Pons (tissue), 1 donor: Measurements from ENCODE around the gene KCNE3.
A peak's percentile ranks its signal among the peaks of the same experiment; 100 is the strongest.

Experiments used
- DNase-seq: peaks from one replicate; pipeline ENCODE4 v3.0.0-alpha.2; 2016; ENCODE audit warnings: low spot score

The KCNE3 gene

DNA sequence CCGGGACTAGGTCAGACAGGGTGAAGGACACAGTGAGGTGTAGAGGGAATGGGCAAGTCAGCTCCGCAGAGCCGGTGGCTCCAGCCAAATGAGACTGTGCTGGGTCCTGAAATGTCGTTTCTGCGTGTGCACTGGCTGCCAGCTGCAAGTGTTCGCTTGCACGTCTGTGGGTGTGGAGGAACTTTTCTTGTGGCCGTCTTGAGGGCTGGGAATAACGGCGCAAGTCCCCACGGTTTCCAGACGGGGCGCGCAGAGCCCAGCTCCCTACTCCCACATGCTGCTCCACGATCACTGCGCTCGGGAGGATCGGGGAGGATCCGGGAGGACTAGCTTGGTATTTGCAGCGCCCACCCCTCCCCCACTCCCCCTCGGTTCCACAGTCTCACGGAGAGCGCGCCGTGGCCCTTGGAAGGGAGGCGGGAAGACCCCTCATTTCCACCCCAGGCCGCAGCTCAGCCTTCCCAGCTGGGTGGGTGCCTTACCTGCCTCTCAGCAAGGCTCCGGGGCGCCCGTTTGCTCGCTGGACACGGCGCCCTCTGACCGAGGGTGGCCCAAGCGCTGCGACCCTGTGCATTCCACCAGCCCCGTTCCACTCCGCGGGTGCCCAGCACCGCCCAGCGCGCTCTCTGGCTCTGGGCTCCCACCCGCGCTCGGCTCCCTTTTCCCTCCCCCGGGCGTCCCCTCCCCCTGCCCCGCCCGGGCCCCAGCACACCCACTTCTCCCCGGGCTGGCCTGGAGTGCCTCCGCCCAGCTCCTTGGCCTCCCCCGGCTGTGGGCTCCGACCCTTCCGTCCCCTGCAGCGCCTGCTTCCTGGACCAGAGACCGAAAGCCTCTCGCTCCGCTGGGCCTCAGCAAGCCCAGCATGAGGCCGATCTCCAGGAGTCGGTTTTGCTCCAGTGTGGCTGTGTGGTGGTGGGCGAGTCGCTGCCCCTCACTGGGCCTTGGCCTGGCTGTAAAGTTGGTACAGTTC is at the start of gene KCNE3:
KCNE3 (minus strand) TSS at position 634 of the 970 bp plus-strand sequence. CDS start 9,986 bp downstream, outside the sequence.
- no peak for DNase-seq

- DNase-seq: no peak
These were observed 40.2 kb upstream of the KCNE3 start for GRCh38 chr11:74507582-74507981.

- no peak for DNase-seq
These were observed 39.5 kb upstream of the KCNE3 start for GRCh38 chr11:74506823-74507222.

DNA sequence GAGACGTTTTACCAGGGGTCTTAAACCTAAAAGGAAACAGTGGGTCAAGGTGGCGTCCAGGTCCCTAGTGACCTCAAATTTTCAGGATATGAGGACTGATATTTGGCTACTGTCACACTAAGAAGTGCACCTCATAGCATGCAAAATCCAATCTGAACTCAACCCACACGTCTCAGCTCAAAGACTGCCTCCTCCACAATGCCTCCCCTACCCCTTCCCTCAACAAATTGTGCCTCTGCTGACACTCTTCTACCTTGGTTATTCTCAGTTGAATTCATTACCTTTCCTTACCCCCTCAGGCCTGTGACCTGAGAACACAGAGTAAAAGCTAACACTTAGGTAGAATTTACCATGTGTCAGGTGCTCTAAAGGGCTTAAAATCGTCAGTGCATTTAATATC is 38.6 kb upstream of the KCNE3 start:
- no peak for DNase-seq

DNA sequence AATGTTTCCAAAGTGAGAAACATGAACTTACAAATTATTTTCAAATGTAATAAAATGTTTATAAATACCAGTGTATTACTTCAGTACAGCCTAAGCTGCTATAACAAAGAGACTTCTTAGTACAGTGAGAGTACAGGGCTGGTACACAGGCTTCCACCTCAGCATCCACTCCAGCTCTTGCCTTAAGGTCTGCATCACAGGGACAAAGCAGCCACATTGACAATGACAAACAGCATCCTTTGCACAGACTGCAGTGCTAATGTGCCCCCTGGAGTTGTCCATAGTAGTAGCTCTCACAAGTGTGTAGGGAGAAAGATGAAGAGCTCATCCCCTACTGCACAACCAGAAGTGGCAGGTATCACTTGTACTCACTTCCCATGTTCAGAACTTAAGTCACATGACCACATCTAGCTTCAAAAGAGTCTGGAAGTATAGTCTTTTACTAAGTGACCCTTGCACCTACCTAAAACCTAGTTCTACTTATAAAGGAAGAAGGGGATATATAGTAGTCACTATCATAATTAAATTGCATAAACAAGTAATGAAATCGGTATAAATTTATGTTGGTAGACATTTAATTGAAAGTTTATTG is 36.8 kb upstream of the KCNE3 start:
- DNase-seq: no peak

DNA sequence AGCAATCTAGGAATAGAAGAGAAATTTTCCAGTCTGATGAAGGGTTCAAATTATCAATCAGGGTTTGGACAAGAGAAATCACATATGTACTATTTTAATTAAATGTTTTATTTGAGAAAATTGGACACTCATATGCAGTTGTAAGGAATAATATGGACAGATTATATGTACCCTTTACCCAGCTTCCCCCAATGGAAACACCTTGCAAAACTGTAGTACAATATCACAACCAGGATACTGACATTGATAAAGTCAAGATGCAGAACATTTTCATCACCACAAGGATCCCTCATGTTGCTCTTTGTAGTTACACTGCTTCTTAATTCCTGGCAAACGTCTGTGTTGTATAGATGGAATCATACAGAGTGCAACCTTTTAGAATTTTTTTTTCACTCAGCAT is 27.6 kb upstream of the KCNE3 start:
- no peak for DNase-seq

GRCh38 chr11:74493791-74494630 is 26.7 kb upstream of the KCNE3 start:
- DNase-seq: peak; percentile 55

DNA sequence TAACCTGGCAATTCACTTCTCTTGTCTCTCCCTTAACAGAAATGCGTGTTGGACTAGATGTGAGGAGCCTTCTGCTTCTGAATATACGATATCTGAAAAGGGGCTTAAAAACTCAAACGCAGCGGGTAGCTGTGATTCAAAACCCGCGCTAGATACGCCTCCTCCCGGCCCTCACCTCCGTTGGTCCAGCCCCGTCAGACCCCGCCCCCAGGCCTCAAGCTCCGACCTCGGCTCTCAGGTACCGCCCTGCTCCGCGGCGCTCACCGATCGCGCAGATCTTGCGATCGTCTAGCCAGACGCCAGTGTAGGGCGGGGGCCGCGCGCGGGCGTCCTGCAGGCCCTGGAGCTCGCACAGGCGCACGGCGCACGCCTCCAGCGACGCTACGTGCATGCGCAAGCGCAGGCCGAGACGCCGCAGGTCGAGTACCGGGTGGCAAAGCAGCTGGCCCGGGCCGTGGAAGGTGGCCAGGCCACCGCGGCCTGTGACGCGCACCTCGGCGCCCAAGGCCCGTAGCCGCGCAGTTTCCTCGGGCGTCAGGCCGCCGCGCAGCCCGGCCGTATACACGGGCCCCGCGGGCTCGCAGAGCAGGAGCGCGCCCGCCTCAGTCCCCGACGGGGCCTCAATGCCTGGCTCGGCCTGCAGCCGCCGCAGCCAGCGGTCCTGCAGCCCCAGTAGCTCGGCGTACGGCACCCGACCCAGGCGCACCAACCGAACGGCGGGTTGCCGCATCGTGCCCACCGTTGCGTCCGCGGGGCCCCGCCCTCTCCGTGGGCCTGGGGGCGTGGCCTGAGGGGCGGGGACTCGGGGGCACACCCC is 25.8 kb upstream of the KCNE3 start, which contains the start of gene LIPT2:
LIPT2 (minus strand) TSS at position 751 of the 817 bp plus-strand sequence; CDS start at position 730, 21 bp downstream.
- DNase-seq: peak; percentile 90

DNA sequence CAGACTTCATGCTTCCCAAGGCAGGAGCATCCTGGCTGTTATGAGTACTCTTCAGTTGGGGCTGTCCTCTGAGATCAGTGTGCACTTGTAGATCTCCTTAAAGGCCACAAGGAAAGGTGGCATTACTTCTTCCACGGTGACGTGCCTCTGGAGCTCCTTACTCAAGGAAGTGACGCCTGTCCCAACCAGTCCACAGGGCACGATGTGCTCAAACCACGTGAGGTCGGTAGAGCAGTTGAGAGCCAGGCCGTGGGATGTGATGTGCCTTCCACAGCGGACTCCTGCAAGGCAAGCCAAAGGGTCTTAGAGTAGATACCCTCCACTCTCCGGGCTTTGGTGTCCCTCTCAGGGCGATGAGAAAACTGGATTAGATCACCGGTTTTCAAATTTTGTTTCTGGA is 24.7 kb upstream of the KCNE3 start:
- no peak for DNase-seq

DNA sequence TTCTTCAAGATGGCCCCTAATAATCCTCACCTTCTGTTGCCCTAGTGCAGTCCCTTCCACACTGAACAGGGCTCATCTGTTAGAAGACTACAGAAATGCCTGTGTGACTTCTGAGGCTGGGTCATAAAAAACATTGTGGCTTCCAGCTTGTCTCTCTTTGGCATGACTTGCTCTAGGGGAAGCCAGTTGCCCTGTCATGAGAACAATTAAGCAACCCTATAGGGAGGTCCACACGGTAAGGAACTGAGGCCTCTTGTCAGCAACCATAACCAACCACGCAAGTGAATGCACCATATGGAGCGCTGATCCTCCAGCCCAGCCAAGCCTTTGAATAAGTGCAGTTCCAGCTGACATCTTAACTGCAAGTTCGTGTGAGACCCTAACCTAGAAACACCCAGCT is 23.6 kb upstream of the KCNE3 start:
- no peak for DNase-seq

DNA sequence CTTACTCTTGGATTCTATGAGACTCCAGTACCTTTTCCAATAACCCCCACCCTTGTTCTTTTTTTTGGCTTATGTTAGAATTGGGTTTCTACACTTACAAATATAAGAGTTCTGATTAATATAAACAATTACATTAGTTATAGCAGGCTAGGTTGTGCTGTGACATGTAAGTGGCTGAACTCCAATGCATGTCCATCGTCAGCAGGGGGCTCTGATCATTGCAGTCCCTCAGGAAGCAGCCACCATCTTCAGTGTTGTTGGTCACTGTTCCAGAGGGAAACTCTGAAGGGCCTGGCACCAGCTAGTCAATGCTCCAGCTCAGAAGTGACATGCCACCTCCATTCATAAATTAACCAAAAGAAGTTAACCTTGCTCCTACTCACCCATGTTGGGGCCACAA is 20.5 kb upstream of the KCNE3 start:
- DNase-seq: no peak

DNA sequence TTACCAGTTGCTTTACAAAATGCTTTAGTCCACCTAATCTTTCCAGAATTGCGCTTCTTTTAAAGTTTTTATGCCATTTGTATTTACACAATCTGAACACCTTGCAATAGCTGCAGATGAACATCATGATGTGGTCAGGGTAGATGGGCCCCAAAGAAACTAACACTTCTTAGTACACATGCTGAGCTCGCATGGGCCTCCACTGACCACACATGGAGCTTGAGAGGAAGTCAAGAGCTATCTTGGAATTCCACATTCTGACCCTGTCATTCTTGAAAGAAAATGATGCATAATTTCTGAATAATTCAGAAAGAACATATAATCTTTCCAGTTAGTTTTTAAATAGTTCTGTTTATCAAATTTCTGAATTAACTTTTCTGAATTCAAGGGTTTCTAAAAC is 18.5 kb upstream of the KCNE3 start:
- no peak for DNase-seq

- no peak for DNase-seq
These were observed 13.5 kb upstream of the KCNE3 start for GRCh38 chr11:74480688-74481417.

- DNase-seq: no peak
These were observed 12.4 kb upstream of the KCNE3 start for GRCh38 chr11:74479732-74480123.

DNA sequence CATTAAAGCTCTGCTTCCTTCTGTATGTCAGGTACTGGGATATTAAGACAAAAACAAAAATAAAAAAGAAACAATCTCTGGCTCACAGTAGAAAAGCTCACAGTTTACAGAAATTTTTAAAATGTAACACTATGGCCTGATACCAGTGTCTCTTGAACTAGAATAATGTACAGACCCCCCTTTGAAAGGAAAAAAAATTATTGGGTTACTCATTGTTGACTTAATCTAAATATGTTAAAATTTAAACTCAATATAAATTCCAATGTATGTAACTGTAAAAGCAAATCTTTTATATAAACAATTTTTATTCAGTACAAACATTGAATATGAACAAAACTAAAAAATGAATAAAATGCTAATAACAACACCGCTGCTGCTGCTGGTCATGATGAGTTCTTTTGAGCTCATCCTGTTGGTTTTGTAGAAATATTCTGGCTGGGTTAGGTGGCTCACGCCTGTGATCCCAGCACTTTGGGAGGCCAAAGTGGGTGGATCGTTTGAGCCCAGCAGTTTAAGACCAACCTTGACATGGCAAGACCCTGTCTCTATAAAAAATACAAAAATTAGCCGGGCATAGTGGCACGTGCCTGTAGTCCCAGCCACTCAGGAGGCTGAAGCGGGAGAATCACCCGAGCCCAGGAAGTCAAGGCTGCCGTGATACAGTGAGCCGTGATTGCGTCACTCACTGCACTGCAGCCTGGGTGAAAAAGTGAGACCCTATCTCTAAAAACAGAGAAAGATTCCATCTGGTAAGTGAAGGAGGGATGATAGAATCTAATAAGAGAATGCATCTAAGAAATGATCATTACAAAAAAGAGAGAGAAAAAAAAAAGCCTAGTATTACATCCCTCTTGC is 11.8 kb upstream of the KCNE3 start:
- DNase-seq: no peak

GRCh38 chr11:74476536-74476935 is 9.2 kb upstream of the KCNE3 start:
- no peak for DNase-seq

DNA sequence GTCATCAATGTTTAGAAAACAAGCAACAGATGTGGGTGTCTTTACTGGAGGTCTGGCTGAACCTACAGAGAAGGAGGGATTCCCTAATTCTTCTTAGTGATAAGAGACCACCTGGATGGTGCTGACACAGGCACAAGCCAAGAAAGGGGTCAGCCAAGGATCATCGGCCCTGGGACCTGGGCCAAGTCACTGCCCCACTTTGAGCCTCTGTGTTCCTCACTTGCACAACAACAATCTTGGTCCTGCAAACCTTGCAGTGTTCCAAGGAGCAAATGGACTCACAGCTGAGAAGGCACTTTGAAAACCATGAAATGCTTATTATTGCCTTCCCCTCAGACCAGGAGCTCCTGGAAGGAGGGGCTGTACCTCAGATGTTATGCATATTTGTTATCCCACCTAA is 7.0 kb upstream of the KCNE3 start:
- DNase-seq: no peak

DNA sequence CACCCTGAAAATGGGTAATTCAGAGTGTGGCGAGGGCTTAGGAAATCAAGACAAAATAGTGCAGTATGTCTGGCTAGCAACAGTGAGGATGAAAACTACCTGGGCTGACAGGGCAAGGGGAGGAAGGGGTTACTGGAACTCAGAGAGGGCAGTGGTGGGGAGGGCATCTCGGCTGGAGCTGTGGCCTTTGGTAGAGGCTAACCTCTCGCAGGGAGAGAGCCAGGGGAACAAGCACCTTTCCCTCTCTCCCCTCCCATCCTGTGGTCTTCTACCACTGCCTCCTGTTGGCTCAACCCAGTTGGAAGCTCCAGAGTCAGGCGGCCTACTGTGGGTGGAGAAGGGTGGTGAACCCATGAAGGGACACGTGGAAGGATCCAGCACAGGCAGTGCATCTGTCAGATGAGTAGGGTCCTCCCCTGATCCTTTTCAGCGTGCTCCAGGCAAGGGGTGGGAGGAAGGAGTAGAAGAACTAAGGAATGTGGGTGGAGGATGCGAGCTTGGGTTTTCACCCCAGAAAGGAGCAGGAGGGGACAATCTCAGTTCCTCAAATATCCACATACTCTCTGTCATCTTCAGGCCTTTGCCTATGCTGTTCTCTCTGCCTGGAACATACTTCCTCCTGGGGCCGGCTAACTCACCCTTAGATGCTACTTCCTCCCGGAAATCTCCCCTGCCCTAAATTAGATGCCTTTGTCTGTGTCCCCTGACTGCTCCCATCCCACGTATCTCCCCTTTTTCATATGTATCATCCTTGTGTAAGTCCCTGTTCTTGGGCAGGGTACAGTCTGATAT is 6.2 kb upstream of the KCNE3 start:
- DNase-seq: no peak
